A549 (cell line): ENCODE measurements around the gene TMC4. TPM values are rescaled to one million over a fixed set of nuclear protein-coding genes. Genes with fewer than 3 reads are reported as not detected.

Experiments used
- ATAC-seq, 2 experiments: fragments of 200-7000 bp in 1 of 2; fragments of >200 bp in 1 of 2; cut with Nextera tagmentation in 1 of 2; cut with Tn5 transposase in 1 of 2; 3 replicates each; pipeline versions ENCODE4 v1.8.0 to v1.9.1; 2018 to 2020; ENCODE audit warnings: mild to moderate bottlenecking in 1 of 2, moderate library complexity in 1 of 2
- CTCF ChIA-PET: fragments of 300-600 bp; sonication (Branson Sonifier 250); formaldehyde crosslinking; extraction: SDS; loops from one replicate; lab custom pipeline; 2021; ENCODE audit warnings: antibody characterized with exemption, inconsistent platforms; lab: Yijun Ruan, JAX
- POLR2A ChIA-PET: fragments of 350-600 bp; formaldehyde crosslinking; extraction: SDS; loops from one replicate; lab custom pipeline; 2021; ENCODE audit warnings: antibody characterized with exemption, inconsistent platforms; lab: Yijun Ruan, JAX
- DNase-seq, 2 experiments: peaks; one replicate each; pipeline versions ENCODE4 v3.0.0 to v3.0.0-alpha.2; 2011 to 2016; ENCODE audit warnings: low read depth in 1 of 2, low spot score in 1 of 2
- FAIRE-seq: peaks from 2 replicates; lab custom pipeline; 2011; peaks lifted over from hg19 to GRCh38; lab: Jason Lieb, UNC
- H3K27ac ChIP-seq, 2 experiments: fragments of >200 bp; sonication (Bioruptor Twin); formaldehyde crosslinking; 3 replicates each; pipeline ENCODE4 v1.5.1; 2016 to 2017
- H3K4me1 ChIP-seq: fragments of >200 bp; sonication (Bioruptor Twin); formaldehyde crosslinking; 3 replicates; pipeline ENCODE4 v1.6.1; 2016
- H3K4me2 ChIP-seq: fragments of >200 bp; sonication (Bioruptor Twin); formaldehyde crosslinking; 3 replicates; pipeline ENCODE4 v1.6.1; 2016
- H3K4me3 ChIP-seq: fragments of >200 bp; sonication (Bioruptor Twin); formaldehyde crosslinking; 3 replicates; pipeline ENCODE4 v1.5.1; 2016
- H3K9me3 ChIP-seq: fragments of >200 bp; sonication (Bioruptor Twin); formaldehyde crosslinking; 3 replicates; pipeline ENCODE4 v1.6.1; 2016
- BHLHE40 ChIP-seq: IDR thresholded peaks from 2 replicates; pipeline ENCODE4 v1.6.1; 2012; ENCODE audit warnings: low read depth, low read length, inconsistent platforms
- CBX2 ChIP-seq: fragments of 200-600 bp; sonication (generic); IDR thresholded peaks from 2 replicates; pipeline ENCODE4 v1.6.1; 2016; ENCODE audit warnings: low read depth, mild to moderate bottlenecking, borderline replicate concordance
- CEBPB ChIP-seq, 2 experiments: fragments of >200 bp in 1 of 2; sonication (Bioruptor Twin) in 1 of 2; formaldehyde crosslinking in 1 of 2; IDR thresholded peaks; 2 replicates each; pipeline ENCODE4 v1.6.1; 2012 to 2016
- CHD4 ChIP-seq: fragments of 200-600 bp; sonication (generic); IDR thresholded peaks from 2 replicates; pipeline ENCODE4 v1.6.1; 2016; ENCODE audit warnings: antibody characterized with exemption, mild to moderate bottlenecking, borderline replicate concordance
- EHMT2 ChIP-seq: fragments of 200-600 bp; sonication (generic); IDR thresholded peaks from 2 replicates; pipeline ENCODE4 v1.6.1; 2016; ENCODE audit warnings: antibody characterized with exemption, low read depth, mild to moderate bottlenecking, moderate library complexity
- GATA3 ChIP-seq: IDR thresholded peaks from 2 replicates; pipeline ENCODE4 v1.6.1; 2012; ENCODE audit warnings: borderline replicate concordance
- HOXA7 ChIP-seq: fragments of 250-450 bp; sonication (Bioruptor Pico); IDR thresholded peaks from 2 replicates; pipeline ENCODE4 v1.5.0; 2020; ENCODE audit warnings: mild to moderate bottlenecking, moderate library complexity
- JUN ChIP-seq, 2 experiments: fragments of >200 bp; sonication (Bioruptor Twin); formaldehyde crosslinking; IDR thresholded peaks; 2 replicates in 1 of 2; 3 replicates in 1 of 2; pipeline ENCODE4 v1.6.1; 2016 to 2017
- JUNB ChIP-seq: fragments of >200 bp; sonication (Bioruptor Twin); formaldehyde crosslinking; IDR thresholded peaks from 2 replicates; pipeline ENCODE4 v1.6.1; 2016
- KDM5A ChIP-seq: fragments of 200-600 bp; sonication (generic); IDR thresholded peaks from 2 replicates; pipeline ENCODE4 v1.6.1; 2016; ENCODE audit warnings: antibody characterized with exemption, mild to moderate bottlenecking
- MYC ChIP-seq: IDR thresholded peaks from 2 replicates; pipeline ENCODE4 v1.6.1; 2012; ENCODE audit warnings: mild to moderate bottlenecking, inconsistent platforms, low read length, improper control_type of control experiment, borderline replicate concordance
- POLR2AphosphoS2 ChIP-seq: conservative IDR thresholded peaks from 2 replicates; pipeline ENCODE4 v1.6.1; 2012; ENCODE audit warnings: low read length, improper control_type of control experiment, inconsistent platforms
- RFX5 ChIP-seq: fragments of 450-650 bp; IDR thresholded peaks from 2 replicates; pipeline ENCODE4 v1.7.1; 2014; ENCODE audit warnings: antibody characterized with exemption, mild to moderate bottlenecking, moderate library complexity
- ZNF302 ChIP-seq: fragments of 250-450 bp; sonication (Bioruptor Pico); IDR thresholded peaks from 2 replicates; pipeline ENCODE4 v1.9.0; 2021; ENCODE audit warnings: inconsistent platforms, mild to moderate bottlenecking, moderate library complexity
- ZSCAN20 ChIP-seq: fragments of 250-450 bp; sonication (Bioruptor Pico); IDR thresholded peaks from 2 replicates; pipeline ENCODE4 v1.8.0; 2022; ENCODE audit warnings: mild to moderate bottlenecking, moderate library complexity
- WGBS: methylation state at CpG from one replicate; pipeline ENCODE4 v1.1.6; 2017; ENCODE audit errors: missing lambda C conversion rate; 5-methylcytosine and 5-hydroxymethylcytosine counted together
- polyA plus RNA-seq, 4 experiments: library from polyadenylated mRNA; depleted of rRNA in 3 of 4; stranded (reverse); fragments of >200 nt; fragmentation: RNase III in 1 of 4; extraction: RNeasy Plus Mini Kit Qiagen cat#74134 plus additional on column Dnase treatment in 1 of 4; gene quantifications; 2 replicates in 3 of 4; 3 replicates in 1 of 4; pipeline ENCODE4 v1.2.3, GENCODE V29; 2011 to 2017
- TF ChIP-seq, protein P1 (sequence below): fragments of 200-600 bp; sonication (generic); IDR thresholded peaks from 2 replicates; pipeline ENCODE4 v1.6.1; 2016; ENCODE audit warnings: antibody characterized with exemption, mild to moderate bottlenecking, moderate library complexity
- TF ChIP-seq, protein P2 (sequence below): fragments of 450-650 bp; IDR thresholded peaks from 2 replicates; pipeline ENCODE4 v1.6.1; 2014; ENCODE audit warnings: antibody characterized with exemption
- TF ChIP-seq, protein P3 (sequence below): IDR thresholded peaks from 2 replicates; pipeline ENCODE4 v1.6.1; 2012
- TF ChIP-seq, protein P4 (sequence below): IDR thresholded peaks from 2 replicates; pipeline ENCODE4 v1.6.1; 2012

Gene TMC4
- polyA plus RNA-seq, 2 of the 4 experiments (the other 2 are of a cell fraction) = 0.84 to 0.85 TPM

DNA sequence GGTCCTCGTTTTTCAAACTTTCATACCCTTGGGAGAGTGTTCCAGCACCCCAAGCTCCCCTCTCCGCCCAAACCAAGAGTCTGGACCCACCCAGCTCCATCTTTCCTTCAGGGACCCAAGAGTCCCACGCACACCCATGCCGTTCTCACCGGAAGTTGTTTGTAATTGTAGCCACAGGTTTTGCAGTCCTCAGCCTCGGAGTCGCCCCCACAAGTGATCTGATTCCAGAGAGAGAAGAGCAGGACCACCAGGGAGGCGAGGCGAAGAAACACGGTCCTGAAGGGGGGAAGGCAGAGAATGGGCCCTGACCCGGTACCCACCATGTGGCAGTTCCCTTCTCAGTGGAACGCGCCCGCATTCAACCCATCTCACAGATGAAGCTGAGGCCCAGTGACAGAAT lies 10.1 kb downstream of the TMC4 start (continued):
- TF ChIP-seq, protein P1, sequence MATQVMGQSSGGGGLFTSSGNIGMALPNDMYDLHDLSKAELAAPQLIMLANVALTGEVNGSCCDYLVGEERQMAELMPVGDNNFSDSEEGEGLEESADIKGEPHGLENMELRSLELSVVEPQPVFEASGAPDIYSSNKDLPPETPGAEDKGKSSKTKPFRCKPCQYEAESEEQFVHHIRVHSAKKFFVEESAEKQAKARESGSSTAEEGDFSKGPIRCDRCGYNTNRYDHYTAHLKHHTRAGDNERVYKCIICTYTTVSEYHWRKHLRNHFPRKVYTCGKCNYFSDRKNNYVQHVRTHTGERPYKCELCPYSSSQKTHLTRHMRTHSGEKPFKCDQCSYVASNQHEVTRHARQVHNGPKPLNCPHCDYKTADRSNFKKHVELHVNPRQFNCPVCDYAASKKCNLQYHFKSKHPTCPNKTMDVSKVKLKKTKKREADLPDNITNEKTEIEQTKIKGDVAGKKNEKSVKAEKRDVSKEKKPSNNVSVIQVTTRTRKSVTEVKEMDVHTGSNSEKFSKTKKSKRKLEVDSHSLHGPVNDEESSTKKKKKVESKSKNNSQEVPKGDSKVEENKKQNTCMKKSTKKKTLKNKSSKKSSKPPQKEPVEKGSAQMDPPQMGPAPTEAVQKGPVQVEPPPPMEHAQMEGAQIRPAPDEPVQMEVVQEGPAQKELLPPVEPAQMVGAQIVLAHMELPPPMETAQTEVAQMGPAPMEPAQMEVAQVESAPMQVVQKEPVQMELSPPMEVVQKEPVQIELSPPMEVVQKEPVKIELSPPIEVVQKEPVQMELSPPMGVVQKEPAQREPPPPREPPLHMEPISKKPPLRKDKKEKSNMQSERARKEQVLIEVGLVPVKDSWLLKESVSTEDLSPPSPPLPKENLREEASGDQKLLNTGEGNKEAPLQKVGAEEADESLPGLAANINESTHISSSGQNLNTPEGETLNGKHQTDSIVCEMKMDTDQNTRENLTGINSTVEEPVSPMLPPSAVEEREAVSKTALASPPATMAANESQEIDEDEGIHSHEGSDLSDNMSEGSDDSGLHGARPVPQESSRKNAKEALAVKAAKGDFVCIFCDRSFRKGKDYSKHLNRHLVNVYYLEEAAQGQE = no peak
- TF ChIP-seq ZNF302 (no peak), CEBPB (IDR thresholded peaks at IDR 0.05) (no peak), POLR2AphosphoS2 (no peak), ZSCAN20 (no peak), GATA3 (no peak), MYC (no peak), RFX5 (no peak), CBX2 (no peak), KDM5A (no peak), JUNB (no peak)
- TF ChIP-seq, protein P2, sequence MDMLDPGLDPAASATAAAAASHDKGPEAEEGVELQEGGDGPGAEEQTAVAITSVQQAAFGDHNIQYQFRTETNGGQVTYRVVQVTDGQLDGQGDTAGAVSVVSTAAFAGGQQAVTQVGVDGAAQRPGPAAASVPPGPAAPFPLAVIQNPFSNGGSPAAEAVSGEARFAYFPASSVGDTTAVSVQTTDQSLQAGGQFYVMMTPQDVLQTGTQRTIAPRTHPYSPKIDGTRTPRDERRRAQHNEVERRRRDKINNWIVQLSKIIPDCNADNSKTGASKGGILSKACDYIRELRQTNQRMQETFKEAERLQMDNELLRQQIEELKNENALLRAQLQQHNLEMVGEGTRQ = no peak
- TF ChIP-seq, protein P3, sequence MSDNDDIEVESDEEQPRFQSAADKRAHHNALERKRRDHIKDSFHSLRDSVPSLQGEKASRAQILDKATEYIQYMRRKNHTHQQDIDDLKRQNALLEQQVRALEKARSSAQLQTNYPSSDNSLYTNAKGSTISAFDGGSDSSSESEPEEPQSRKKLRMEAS = no peak
- TF ChIP-seq, protein P4, sequence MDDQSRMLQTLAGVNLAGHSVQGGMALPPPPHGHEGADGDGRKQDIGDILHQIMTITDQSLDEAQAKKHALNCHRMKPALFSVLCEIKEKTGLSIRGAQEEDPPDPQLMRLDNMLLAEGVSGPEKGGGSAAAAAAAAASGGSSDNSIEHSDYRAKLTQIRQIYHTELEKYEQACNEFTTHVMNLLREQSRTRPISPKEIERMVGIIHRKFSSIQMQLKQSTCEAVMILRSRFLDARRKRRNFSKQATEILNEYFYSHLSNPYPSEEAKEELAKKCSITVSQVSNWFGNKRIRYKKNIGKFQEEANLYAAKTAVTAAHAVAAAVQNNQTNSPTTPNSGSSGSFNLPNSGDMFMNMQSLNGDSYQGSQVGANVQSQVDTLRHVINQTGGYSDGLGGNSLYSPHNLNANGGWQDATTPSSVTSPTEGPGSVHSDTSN = no peak

DNA sequence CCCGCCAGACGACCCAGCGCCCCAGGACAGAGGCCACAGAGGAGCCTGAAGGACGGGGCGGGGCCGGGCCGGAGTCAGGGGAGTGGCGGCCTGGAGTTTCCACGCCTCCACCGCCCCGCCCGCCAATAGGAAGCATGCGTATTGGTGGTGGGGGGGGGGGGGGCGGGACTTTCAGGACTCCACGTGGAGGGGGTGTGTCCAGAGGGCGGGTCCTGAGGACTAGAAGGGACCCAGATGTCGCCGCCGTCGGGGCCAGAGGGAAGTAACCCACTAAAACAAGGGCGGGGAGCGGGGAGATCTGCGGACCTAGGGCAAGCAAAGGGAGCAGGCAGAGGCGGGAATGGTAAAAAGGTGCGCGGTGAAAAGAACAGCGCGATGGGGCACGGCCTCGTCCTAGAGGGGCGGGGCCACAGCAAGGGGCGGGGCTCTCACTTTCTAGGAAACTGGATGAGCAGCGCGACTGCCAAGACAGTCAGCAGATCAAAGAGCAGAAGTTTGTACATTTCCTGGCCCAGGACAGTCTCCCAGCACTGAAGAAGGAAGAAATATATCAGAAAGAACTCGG lies 10.6 kb downstream of the TMC4 start:
- ChIA-PET CTCF (no interaction called here), POLR2A (interaction anchor here (1.1 kb wide), 1 partner anchor 27 kb away, joined by 3 read pairs; the partner anchor contains the start of gene MBOAT7)
- Histone ChIP-seq H3K4me1 (peaks cover 31% of the 10 kb centered on the region), H3K27ac (peak overlapping the region in 1 of 2 experiments; percentile 54; a peak in 2 of 6 replicates), H3K9me3 (no peaks in the 10 kb centered on the region), H3K4me2 (peak overlapping the region; percentile 81), H3K4me3 (peak overlapping the region; percentile 49)
- TF ChIP-seq, protein P3 = peak; percentile 58
- TF ChIP-seq CBX2 = no peak
- TF ChIP-seq CEBPB (IDR thresholded peaks at IDR 0.05) = no peak
- no peak for TF ChIP-seq HOXA7 (CRISPR knock-in tag)
- TF ChIP-seq JUN (IDR thresholded peaks at IDR 0.05) = peak in 1 of 2 experiments; percentile 44; a peak in 1 of 5 replicates
- no peak for TF ChIP-seq CHD4
- TF ChIP-seq, protein P2 = peak; percentile 23; the same call in 1 of the 2 replicates
- no peak for TF ChIP-seq BHLHE40
- no peak for TF ChIP-seq EHMT2
- TF ChIP-seq MYC = 0 out of 2 replicates have a peak, but pooled peaks have one; percentile 60
- 2% methylated on average over 22 of the region's 35 CpGs for WGBS
- FAIRE-seq (no peak), ATAC-seq (peak; percentile 22 to 33), DNase-seq (peak; percentile 78 to 89)
